SK-N-SH (cell line): Measurements from ENCODE around the gene PNO1. TPM values are rescaled to one million over a fixed set of nuclear protein-coding genes. Genes with fewer than 3 reads are reported as not detected.
"Not testable (repeated sequence)": the region's sequence is repeated elsewhere in the genome, so short reads cannot be mapped to it uniquely, and the experiment has no call there.

Source experiments
- CTCF ChIA-PET: fragments of 300-600, 350-600 bp; formaldehyde crosslinking; extraction: SDS; loops from one replicate; lab custom pipeline; 2021; lab: Yijun Ruan, JAX
- POLR2A ChIA-PET: fragments of 350-600 bp; sonication (Branson Sonifier 250); formaldehyde crosslinking; extraction: SDS; loops from one replicate; lab custom pipeline; 2020; ENCODE audit warnings: antibody characterized with exemption, inconsistent platforms; lab: Yijun Ruan, JAX
- DNase-seq: peaks from one replicate; pipeline ENCODE4 v3.0.0; 2012
- H2AFZ ChIP-seq: fragments of 200-600 bp; sonication (generic); 2 replicates; pipeline ENCODE4 v1.8.1; 2016; ENCODE audit warnings: antibody characterized with exemption, mild to moderate bottlenecking, low read depth
- H3F3A ChIP-seq: fragments of 200-600 bp; sonication (generic); replicated peaks from 2 replicates; pipeline ENCODE3; 2016; ENCODE audit warnings: antibody characterized with exemption, mild to moderate bottlenecking; ENCODE audit not compliant: insufficient read depth
- H3K27ac ChIP-seq, 2 experiments: fragments of 200-500 bp in 1 of 2; fragments of 200-600 bp in 1 of 2; sonication (Bioruptor generic) in 1 of 2; sonication (generic), shearing (Covaris generic) in 1 of 2; 2 replicates each; pipeline versions ENCODE4 v1.5.1 to v1.6.1; 2014 to 2016; ENCODE audit warnings: low read depth in 2 of 2, inconsistent platforms in 1 of 2, low read length in 1 of 2, mild to moderate bottlenecking in 1 of 2, mixed read lengths in 1 of 2
- H3K27me3 ChIP-seq: fragments of 200-600 bp; sonication (generic), shearing (Covaris generic); 2 replicates; pipeline ENCODE4 v1.6.1; 2016; ENCODE audit warnings: mixed run types; ENCODE audit not compliant: insufficient read depth
- H3K36me3 ChIP-seq, 2 experiments: fragments of 200-500 bp in 1 of 2; fragments of 200-600 bp in 1 of 2; sonication (Bioruptor generic) in 1 of 2; sonication (generic) in 1 of 2; replicated peaks in 1 of 2; 2 replicates each; pipeline versions ENCODE3 to v1.5.1; 2014 to 2016; ENCODE audit warnings: low read length in 1 of 2, mild to moderate bottlenecking in 1 of 2; ENCODE audit not compliant: insufficient read depth in 2 of 2, control insufficient read depth in 1 of 2
- H3K4me1 ChIP-seq, 2 experiments: fragments of 200-500 bp in 1 of 2; fragments of 200-600 bp in 1 of 2; sonication (Bioruptor generic) in 1 of 2; sonication (generic), shearing (Covaris generic) in 1 of 2; 2 replicates each; pipeline versions ENCODE4 v1.5.1 to v1.6.1; 2014 to 2016; ENCODE audit warnings: low read depth in 1 of 2, low read length in 1 of 2, mixed run types in 1 of 2; ENCODE audit not compliant: insufficient read depth in 2 of 2, control insufficient read depth in 1 of 2
- H3K4me2 ChIP-seq: fragments of 200-600 bp; sonication (generic), shearing (Covaris generic); 2 replicates; pipeline ENCODE4 v1.6.1; 2017; ENCODE audit warnings: mixed run types
- H3K4me3 ChIP-seq, 2 experiments: fragments of 200-500 bp in 1 of 2; fragments of 200-600 bp in 1 of 2; sonication (Bioruptor generic) in 1 of 2; sonication (generic), shearing (Covaris generic) in 1 of 2; 2 replicates each; pipeline versions ENCODE4 v1.5.1 to v1.8.1; 2014 to 2016; ENCODE audit warnings: low read depth in 2 of 2, inconsistent platforms in 1 of 2, low read length in 1 of 2, mild to moderate bottlenecking in 1 of 2, mixed read lengths in 1 of 2, moderate library complexity in 1 of 2
- H3K79me2 ChIP-seq: fragments of 200-600 bp; sonication (generic); 2 replicates; pipeline ENCODE4 v1.8.1; 2017; ENCODE audit warnings: mild to moderate bottlenecking; ENCODE audit not compliant: insufficient read depth
- H3K9ac ChIP-seq: fragments of 200-600 bp; sonication (generic); 2 replicates; pipeline ENCODE4 v1.6.1; 2017; ENCODE audit warnings: mixed run types
- H3K9me2 ChIP-seq: fragments of 200-600 bp; sonication (generic); 2 replicates; pipeline ENCODE4 v1.6.1; 2017; ENCODE audit warnings: mixed run types
- H3K9me3 ChIP-seq: fragments of 200-600 bp; sonication (generic); 2 replicates; pipeline ENCODE4 v1.6.1; 2017; ENCODE audit warnings: mixed run types, mild to moderate bottlenecking, moderate library complexity
- H4K20me1 ChIP-seq: fragments of 200-600 bp; sonication (generic); 2 replicates; pipeline ENCODE4 v1.6.1; 2017; ENCODE audit warnings: mild to moderate bottlenecking, mixed run types; ENCODE audit not compliant: insufficient read depth
- CHD2 ChIP-seq: fragments of 150-350 bp; IDR thresholded peaks from 2 replicates; pipeline ENCODE4 v1.6.1; 2018; ENCODE audit warnings: low read length; ENCODE audit not compliant: partially characterized antibody
- FOSL2 ChIP-seq: IDR thresholded peaks from 2 replicates; pipeline ENCODE4 v1.4.0; 2012; ENCODE audit warnings: low read depth, mild to moderate bottlenecking, moderate library complexity, borderline replicate concordance
- GABPA ChIP-seq: IDR thresholded peaks from 2 replicates; pipeline ENCODE4 v1.4.0; 2012; ENCODE audit warnings: low read depth, mild to moderate bottlenecking
- JUND ChIP-seq: IDR thresholded peaks from 2 replicates; pipeline ENCODE4 v1.4.0; 2012
- MXI1 ChIP-seq: IDR thresholded peaks from 2 replicates; pipeline ENCODE4 v1.6.1; 2012; ENCODE audit warnings: mild to moderate bottlenecking, low read depth, low read length, improper control_type of control experiment
- NFIC ChIP-seq: IDR thresholded peaks from 2 replicates; pipeline ENCODE4 v1.4.0; 2012; ENCODE audit warnings: borderline replicate concordance
- POLR2AphosphoS5 ChIP-seq: IDR thresholded peaks from 2 replicates; pipeline ENCODE4 v1.6.1; 2012; ENCODE audit warnings: low read depth, low read length
- RAD21 ChIP-seq: IDR thresholded peaks from 2 replicates; pipeline ENCODE4 v1.6.1; 2012; ENCODE audit warnings: mild to moderate bottlenecking, low read length
- RFX5 ChIP-seq: IDR thresholded peaks from 2 replicates; pipeline ENCODE4 v1.6.1; 2012; ENCODE audit warnings: mild to moderate bottlenecking, improper control_type of control experiment, low read length
- SMC3 ChIP-seq: IDR thresholded peaks from 2 replicates; pipeline ENCODE4 v1.6.1; 2012; ENCODE audit warnings: low read depth, low read length, improper control_type of control experiment
- TAF1 ChIP-seq: IDR thresholded peaks from 2 replicates; pipeline ENCODE4 v1.6.1; 2012; ENCODE audit warnings: low read depth, mild to moderate bottlenecking, low read length, moderate library complexity, borderline replicate concordance
- USF1 ChIP-seq: IDR thresholded peaks from 2 replicates; pipeline ENCODE4 v1.4.0; 2012; ENCODE audit warnings: low read depth, borderline replicate concordance
- YY1 ChIP-seq: IDR thresholded peaks from 2 replicates; pipeline ENCODE4 v1.4.0; 2012; ENCODE audit warnings: low read depth, mild to moderate bottlenecking
- WGBS: methylation state at CpG from one replicate; pipeline ENCODE4 v1.1.6; 2017; ENCODE audit warnings: low lambda C conversion rate; 5-methylcytosine and 5-hydroxymethylcytosine counted together
- polyA plus RNA-seq, 3 experiments: library from polyadenylated mRNA; depleted of rRNA; stranded (reverse); fragments of >200 nt; gene quantifications; 2 replicates each; pipeline ENCODE4 v1.2.3, GENCODE V29; 2012
- TF ChIP-seq, protein P1 (sequence below): IDR thresholded peaks from 2 replicates; pipeline ENCODE4 v1.4.0; 2012; ENCODE audit warnings: low read depth, borderline replicate concordance
- TF ChIP-seq, protein P2 (sequence below): IDR thresholded peaks from 2 replicates; pipeline ENCODE4 v1.6.1; 2012; ENCODE audit warnings: mild to moderate bottlenecking, low read depth, low read length, moderate library complexity
- TF ChIP-seq, protein P3 (sequence below): fragments of 150-350 bp; IDR thresholded peaks from 2 replicates; pipeline ENCODE4 v1.6.1; 2016; ENCODE audit warnings: mild to moderate bottlenecking, low read depth, low read length
- TF ChIP-seq, protein P4 (sequence below): fragments of 200-600 bp; sonication (generic); IDR thresholded peaks from 2 replicates; pipeline ENCODE4 v1.6.1; 2017; ENCODE audit warnings: antibody characterized with exemption, mild to moderate bottlenecking, moderate library complexity
- TF ChIP-seq, protein P5 (sequence below): IDR thresholded peaks from 2 replicates; pipeline ENCODE4 v1.4.0; 2012; ENCODE audit warnings: low read depth

The PNO1 gene
- polyA plus RNA-seq, 1 of the 3 experiments (the other 2 are of a cell fraction), result 20.6 TPM

GRCh38 chr2:68175210-68175609 lies 17.5 kb downstream of the PNO1 start:
- H3K36me3 ChIP-seq, result peaks cover 59 to 71% of the 10 kb centered on the region in 2 experiments
- peaks cover 28% of the 10 kb centered on the region for H3F3A ChIP-seq
- not testable (repeated sequence) for H3K9me3 ChIP-seq, DNase-seq, H3K27me3 ChIP-seq, H3K9me2 ChIP-seq, H3K27ac ChIP-seq, H4K20me1 ChIP-seq, H3K4me3 ChIP-seq, H3K79me2 ChIP-seq, H2AFZ ChIP-seq, H3K9ac ChIP-seq, H3K4me2 ChIP-seq, H3K4me1 ChIP-seq
- 0 out of 2 replicates have a peak, but pooled peaks have one; percentile 12 for TF ChIP-seq POLR2AphosphoS5
- ChIA-PET POLR2A (interaction anchor here (0.6 to 0.9 kb wide), 2 partner anchors 18 to 53 kb away, joined by 3 to 5 read pairs; a partner anchor contains a TSS), CTCF (interaction anchor here (0.7 to 2.6 kb wide), 6 partner anchors 8 to 117 kb away, joined by 3 to 9 read pairs (median 6); no protein-coding TSS in a partner anchor)
- 97% methylated on average over 3 of the region's 4 CpGs for WGBS

DNA sequence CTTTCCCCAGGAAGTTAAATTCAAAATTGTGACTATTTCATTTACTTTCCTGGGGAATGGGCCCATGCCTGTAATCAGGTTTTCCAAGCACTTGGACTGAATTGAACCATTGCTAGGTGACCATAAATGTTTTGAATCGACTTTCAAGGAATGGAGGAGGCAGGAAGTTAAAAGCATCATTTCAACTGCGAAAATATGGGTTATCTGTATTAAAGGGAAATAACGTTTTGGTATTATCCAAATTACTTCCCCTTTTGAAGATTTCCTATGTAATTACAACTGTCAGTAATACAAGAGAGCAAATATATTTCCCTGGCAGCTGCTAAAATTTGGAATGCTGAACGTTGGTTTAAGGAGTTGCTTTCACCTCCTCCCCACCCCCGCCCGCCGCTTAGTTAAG lies 19.0 kb downstream of the PNO1 start:
- CTCF ChIA-PET, result interaction anchor here (0.7 to 2.6 kb wide), 4 partner anchors 8 to 116 kb away, joined by 3 to 9 read pairs (median 8); no protein-coding TSS in a partner anchor
- H3K4me2 ChIP-seq, result no peak overlapping the region

More for the DNA sequence above, 19.0 kb downstream of the PNO1 start:
- Histone ChIP-seq H3K27ac (no peak overlapping the region), H3K9me2 (no peaks in the 10 kb centered on the region), H3K9me3 (no peaks in the 10 kb centered on the region), H3K9ac (no peak overlapping the region), H3K27me3 (no peaks in the 10 kb centered on the region), H3K79me2 (no peaks in the 10 kb centered on the region; the same call in 1 of the 2 replicates), H3F3A (peaks cover 29% of the 10 kb centered on the region), H2AFZ (no peak overlapping the region), H3K36me3 (peaks cover 50 to 73% of the 10 kb centered on the region in 2 experiments), H3K4me1 (no peaks in the 10 kb centered on the region), H3K4me3 (no peak overlapping the region), H4K20me1 (no peaks in the 10 kb centered on the region)
- POLR2A ChIA-PET, result no interaction called here
- no peak for DNase-seq
- TF ChIP-seq, protein P1, sequence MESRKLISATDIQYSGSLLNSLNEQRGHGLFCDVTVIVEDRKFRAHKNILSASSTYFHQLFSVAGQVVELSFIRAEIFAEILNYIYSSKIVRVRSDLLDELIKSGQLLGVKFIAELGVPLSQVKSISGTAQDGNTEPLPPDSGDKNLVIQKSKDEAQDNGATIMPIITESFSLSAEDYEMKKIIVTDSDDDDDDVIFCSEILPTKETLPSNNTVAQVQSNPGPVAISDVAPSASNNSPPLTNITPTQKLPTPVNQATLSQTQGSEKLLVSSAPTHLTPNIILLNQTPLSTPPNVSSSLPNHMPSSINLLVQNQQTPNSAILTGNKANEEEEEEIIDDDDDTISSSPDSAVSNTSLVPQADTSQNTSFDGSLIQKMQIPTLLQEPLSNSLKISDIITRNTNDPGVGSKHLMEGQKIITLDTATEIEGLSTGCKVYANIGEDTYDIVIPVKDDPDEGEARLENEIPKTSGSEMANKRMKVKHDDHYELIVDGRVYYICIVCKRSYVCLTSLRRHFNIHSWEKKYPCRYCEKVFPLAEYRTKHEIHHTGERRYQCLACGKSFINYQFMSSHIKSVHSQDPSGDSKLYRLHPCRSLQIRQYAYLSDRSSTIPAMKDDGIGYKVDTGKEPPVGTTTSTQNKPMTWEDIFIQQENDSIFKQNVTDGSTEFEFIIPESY, result no peak
- no peak for TF ChIP-seq CHD2
- no peak for TF ChIP-seq MXI1
- no peak for TF ChIP-seq JUND
- no peak for TF ChIP-seq USF1
- TF ChIP-seq, protein P2, sequence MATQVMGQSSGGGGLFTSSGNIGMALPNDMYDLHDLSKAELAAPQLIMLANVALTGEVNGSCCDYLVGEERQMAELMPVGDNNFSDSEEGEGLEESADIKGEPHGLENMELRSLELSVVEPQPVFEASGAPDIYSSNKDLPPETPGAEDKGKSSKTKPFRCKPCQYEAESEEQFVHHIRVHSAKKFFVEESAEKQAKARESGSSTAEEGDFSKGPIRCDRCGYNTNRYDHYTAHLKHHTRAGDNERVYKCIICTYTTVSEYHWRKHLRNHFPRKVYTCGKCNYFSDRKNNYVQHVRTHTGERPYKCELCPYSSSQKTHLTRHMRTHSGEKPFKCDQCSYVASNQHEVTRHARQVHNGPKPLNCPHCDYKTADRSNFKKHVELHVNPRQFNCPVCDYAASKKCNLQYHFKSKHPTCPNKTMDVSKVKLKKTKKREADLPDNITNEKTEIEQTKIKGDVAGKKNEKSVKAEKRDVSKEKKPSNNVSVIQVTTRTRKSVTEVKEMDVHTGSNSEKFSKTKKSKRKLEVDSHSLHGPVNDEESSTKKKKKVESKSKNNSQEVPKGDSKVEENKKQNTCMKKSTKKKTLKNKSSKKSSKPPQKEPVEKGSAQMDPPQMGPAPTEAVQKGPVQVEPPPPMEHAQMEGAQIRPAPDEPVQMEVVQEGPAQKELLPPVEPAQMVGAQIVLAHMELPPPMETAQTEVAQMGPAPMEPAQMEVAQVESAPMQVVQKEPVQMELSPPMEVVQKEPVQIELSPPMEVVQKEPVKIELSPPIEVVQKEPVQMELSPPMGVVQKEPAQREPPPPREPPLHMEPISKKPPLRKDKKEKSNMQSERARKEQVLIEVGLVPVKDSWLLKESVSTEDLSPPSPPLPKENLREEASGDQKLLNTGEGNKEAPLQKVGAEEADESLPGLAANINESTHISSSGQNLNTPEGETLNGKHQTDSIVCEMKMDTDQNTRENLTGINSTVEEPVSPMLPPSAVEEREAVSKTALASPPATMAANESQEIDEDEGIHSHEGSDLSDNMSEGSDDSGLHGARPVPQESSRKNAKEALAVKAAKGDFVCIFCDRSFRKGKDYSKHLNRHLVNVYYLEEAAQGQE, result no peak
- TF ChIP-seq TAF1, result no peak
- TF ChIP-seq RFX5, result no peak
- TF ChIP-seq SMC3, result no peak
- TF ChIP-seq NFIC, result no peak
- no peak for TF ChIP-seq YY1
- no peak for TF ChIP-seq RAD21
- TF ChIP-seq, protein P3, sequence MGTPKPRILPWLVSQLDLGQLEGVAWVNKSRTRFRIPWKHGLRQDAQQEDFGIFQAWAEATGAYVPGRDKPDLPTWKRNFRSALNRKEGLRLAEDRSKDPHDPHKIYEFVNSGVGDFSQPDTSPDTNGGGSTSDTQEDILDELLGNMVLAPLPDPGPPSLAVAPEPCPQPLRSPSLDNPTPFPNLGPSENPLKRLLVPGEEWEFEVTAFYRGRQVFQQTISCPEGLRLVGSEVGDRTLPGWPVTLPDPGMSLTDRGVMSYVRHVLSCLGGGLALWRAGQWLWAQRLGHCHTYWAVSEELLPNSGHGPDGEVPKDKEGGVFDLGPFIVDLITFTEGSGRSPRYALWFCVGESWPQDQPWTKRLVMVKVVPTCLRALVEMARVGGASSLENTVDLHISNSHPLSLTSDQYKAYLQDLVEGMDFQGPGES, result no peak
- TF ChIP-seq FOSL2, result no peak
- TF ChIP-seq, protein P4, sequence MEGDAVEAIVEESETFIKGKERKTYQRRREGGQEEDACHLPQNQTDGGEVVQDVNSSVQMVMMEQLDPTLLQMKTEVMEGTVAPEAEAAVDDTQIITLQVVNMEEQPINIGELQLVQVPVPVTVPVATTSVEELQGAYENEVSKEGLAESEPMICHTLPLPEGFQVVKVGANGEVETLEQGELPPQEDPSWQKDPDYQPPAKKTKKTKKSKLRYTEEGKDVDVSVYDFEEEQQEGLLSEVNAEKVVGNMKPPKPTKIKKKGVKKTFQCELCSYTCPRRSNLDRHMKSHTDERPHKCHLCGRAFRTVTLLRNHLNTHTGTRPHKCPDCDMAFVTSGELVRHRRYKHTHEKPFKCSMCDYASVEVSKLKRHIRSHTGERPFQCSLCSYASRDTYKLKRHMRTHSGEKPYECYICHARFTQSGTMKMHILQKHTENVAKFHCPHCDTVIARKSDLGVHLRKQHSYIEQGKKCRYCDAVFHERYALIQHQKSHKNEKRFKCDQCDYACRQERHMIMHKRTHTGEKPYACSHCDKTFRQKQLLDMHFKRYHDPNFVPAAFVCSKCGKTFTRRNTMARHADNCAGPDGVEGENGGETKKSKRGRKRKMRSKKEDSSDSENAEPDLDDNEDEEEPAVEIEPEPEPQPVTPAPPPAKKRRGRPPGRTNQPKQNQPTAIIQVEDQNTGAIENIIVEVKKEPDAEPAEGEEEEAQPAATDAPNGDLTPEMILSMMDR, result no peak
- TF ChIP-seq, protein P5, sequence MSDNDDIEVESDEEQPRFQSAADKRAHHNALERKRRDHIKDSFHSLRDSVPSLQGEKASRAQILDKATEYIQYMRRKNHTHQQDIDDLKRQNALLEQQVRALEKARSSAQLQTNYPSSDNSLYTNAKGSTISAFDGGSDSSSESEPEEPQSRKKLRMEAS, result no peak
- no peak for TF ChIP-seq GABPA
- WGBS, result 84% methylated on average over 7 of the region's 7 CpGs
